ENCODE results near the gene ATP1B3.

GRCh38 chr3:141887051-141887450 is 10.6 kb downstream of the ATP1B3 start:
- TF ChIP-seq POLR2AphosphoS5 (IDR thresholded peaks at IDR 0.05) (no peak), MXI1 (conservative IDR thresholded peaks at IDR 0.05; ENCODE audit: poor library complexity, severe bottlenecking) (no peak), TAF1 (IDR thresholded peaks at IDR 0.05; ENCODE audit: low read depth) (no peak), CTCF (IDR thresholded peaks at IDR 0.05; ENCODE audit: poor library complexity, severe bottlenecking) (no peak), SMC3 (conservative IDR thresholded peaks at IDR 0.05; ENCODE audit: poor library complexity) (no peak), EP300 (conservative IDR thresholded peaks at IDR 0.05; ENCODE audit: poor library complexity, severe bottlenecking) (no peak)

Measured in neural cell (in vitro differentiated cells).